ENCODE results near the gene SCARB1. TPM values are rescaled to one million over a fixed set of nuclear protein-coding genes. Genes with fewer than 3 reads are reported as not detected.

The SCARB1 gene
- total RNA-seq, 1 donor from 2014 or later: 81.1 TPM

GRCh38 chr12:124772289-124773170, 91.1 kb downstream of the SCARB1 start:
- intact Hi-C loops (cut with DNase I): loop anchor here (1.0 kb wide), 1 partner anchor 736 kb away; no protein-coding TSS in a partner anchor
- H3K9me3 ChIP-seq: no peaks in the 10 kb centered on the region
- DNase-seq (ENCODE audit: low spot score in 2 of 2): no peak
- H3K36me3 ChIP-seq: no peaks in the 10 kb centered on the region
- no peaks in the 10 kb centered on the region for H3K27me3 ChIP-seq
- H3K4me3 ChIP-seq: no peak overlapping the region
- no peak overlapping the region for H3K27ac ChIP-seq
- TF ChIP-seq CTCF (IDR thresholded peaks at IDR 0.05): no peak
- peaks cover 0 to 16% of the 10 kb centered on the region in 2 donors for H3K4me1 ChIP-seq

GRCh38 chr12:124771462-124772288, 92.0 kb downstream of the SCARB1 start:
- Histone ChIP-seq H3K4me3 (no peak overlapping the region), H3K4me1 (peaks cover 5 to 21% of the 10 kb centered on the region in 2 donors), H3K27me3 (no peaks in the 10 kb centered on the region), H3K27ac (no peak overlapping the region), H3K36me3 (no peaks in the 10 kb centered on the region), H3K9me3 (no peaks in the 10 kb centered on the region)
- DNase-seq (ENCODE audit: low spot score in 2 of 2): peak in 1 of 2 donors; percentile 93
- intact Hi-C loops (cut with DNase I): loop anchor here (1.0 kb wide), 1 partner anchor 735 kb away; no protein-coding TSS in a partner anchor
- TF ChIP-seq CTCF (IDR thresholded peaks at IDR 0.05): peak; percentile 91 to 100 (median 99)

GRCh38 chr12:124770728-124771127, 92.9 kb downstream of the SCARB1 start:
- H3K9me3 ChIP-seq: no peaks in the 10 kb centered on the region
- H3K4me3 ChIP-seq: no peak overlapping the region
- H3K27me3 ChIP-seq: no peaks in the 10 kb centered on the region
- DNase-seq (ENCODE audit: low spot score in 2 of 2): no peak
- H3K36me3 ChIP-seq: no peaks in the 10 kb centered on the region
- TF ChIP-seq CTCF (IDR thresholded peaks at IDR 0.05): no peak
- H3K4me1 ChIP-seq: peaks cover 13 to 31% of the 10 kb centered on the region in 2 donors
- no peak overlapping the region for H3K27ac ChIP-seq
- intact Hi-C loops (cut with DNase I): no loop called here

- Histone ChIP-seq H3K36me3 (no peaks in the 10 kb centered on the region), H3K27ac (no peak overlapping the region), H3K4me3 (no peak overlapping the region), H3K9me3 (no peaks in the 10 kb centered on the region), H3K27me3 (no peaks in the 10 kb centered on the region), H3K4me1 (peaks cover 20 to 33% of the 10 kb centered on the region in 2 donors)
- intact Hi-C loops (cut with DNase I): loop anchor here (5.0 kb wide), 3 partner anchors 253 to 718 kb away; no protein-coding TSS in a partner anchor
- DNase-seq (ENCODE audit: low spot score in 2 of 2): no peak
- TF ChIP-seq CTCF (IDR thresholded peaks at IDR 0.05): no peak
Observed at GRCh38 chr12:124769881-124770512, 93.7 kb downstream of the SCARB1 start.

- Histone ChIP-seq H3K27me3 (no peaks in the 10 kb centered on the region), H3K36me3 (no peaks in the 10 kb centered on the region), H3K27ac (no peak overlapping the region), H3K4me1 (peaks cover 24 to 32% of the 10 kb centered on the region in 2 donors), H3K4me3 (no peak overlapping the region), H3K9me3 (no peaks in the 10 kb centered on the region)
- intact Hi-C loops (cut with DNase I): loop anchor here (5.0 kb wide), 3 partner anchors 252 to 717 kb away; no protein-coding TSS in a partner anchor
- no peak for TF ChIP-seq CTCF (IDR thresholded peaks at IDR 0.05)
- DNase-seq (ENCODE audit: low spot score in 2 of 2): no peak
Observed at GRCh38 chr12:124769163-124769530, 94.5 kb downstream of the SCARB1 start.
